ENCODE results near the gene B9D1. TPM values are rescaled to one million over a fixed set of nuclear protein-coding genes. Genes with fewer than 3 reads are reported as not detected.

The B9D1 gene
- total RNA-seq, 1 donor = 21.0 TPM

DNA sequence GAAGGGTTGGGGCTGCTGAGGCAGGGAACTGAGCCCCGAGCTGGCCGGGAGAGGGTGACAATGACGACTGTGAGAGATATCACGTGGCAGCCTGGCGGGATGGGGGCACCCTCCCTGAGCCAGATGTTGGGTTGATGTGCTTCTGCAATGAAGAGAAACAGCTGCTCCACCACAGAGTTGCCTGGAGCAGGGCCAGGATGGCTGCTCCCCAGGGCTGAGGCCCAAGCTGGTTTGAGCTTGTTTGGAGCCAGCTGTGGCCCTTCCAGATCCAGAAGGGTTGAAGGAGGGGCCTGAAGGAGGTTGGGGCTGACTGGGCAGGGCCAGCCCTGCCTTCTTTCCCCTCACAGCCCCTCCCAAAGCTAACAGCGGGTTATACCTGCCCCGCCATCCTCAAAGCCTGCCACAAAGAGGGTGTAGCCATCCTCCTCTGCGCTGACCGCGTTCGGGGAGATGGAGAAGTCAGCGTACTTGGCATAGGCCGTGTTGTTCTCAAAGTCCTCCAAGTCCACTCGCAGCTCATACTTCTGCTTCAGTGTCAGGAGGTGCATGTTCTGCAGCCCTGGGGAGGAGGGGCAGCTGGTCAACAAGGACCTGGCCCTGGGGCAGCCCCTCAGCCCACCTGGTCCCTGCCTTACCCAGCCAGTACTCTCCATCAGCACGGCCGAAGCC is 22.3 kb upstream of the B9D1 start:
- Histone ChIP-seq H3K36me3 (ENCODE audit: insufficient read depth, low read length) (peaks cover 58% of the 10 kb centered on the region), H3K79me2 (ENCODE audit: insufficient read depth, low read length) (peaks cover 19% of the 10 kb centered on the region), H2AFZ (ENCODE audit: low read length) (no peak overlapping the region), H3K4me3 (ENCODE audit: insufficient read depth, low read length) (no peak overlapping the region), H3K9me3 (ENCODE audit: low read depth, low read length) (no peaks in the 10 kb centered on the region), H4K20me1 (ENCODE audit: insufficient read depth, low read length) (peaks cover 13% of the 10 kb centered on the region), H3K4me2 (ENCODE audit: insufficient read depth, low read length) (no peak overlapping the region), H3K27me3 (ENCODE audit: insufficient read depth, low read length) (no peaks in the 10 kb centered on the region), H3K4me1 (ENCODE audit: insufficient read depth, low read length) (peaks cover 35% of the 10 kb centered on the region), H3K27ac (ENCODE audit: low read depth, low read length) (peak overlapping the region; percentile 33)
- TF ChIP-seq, protein P1, sequence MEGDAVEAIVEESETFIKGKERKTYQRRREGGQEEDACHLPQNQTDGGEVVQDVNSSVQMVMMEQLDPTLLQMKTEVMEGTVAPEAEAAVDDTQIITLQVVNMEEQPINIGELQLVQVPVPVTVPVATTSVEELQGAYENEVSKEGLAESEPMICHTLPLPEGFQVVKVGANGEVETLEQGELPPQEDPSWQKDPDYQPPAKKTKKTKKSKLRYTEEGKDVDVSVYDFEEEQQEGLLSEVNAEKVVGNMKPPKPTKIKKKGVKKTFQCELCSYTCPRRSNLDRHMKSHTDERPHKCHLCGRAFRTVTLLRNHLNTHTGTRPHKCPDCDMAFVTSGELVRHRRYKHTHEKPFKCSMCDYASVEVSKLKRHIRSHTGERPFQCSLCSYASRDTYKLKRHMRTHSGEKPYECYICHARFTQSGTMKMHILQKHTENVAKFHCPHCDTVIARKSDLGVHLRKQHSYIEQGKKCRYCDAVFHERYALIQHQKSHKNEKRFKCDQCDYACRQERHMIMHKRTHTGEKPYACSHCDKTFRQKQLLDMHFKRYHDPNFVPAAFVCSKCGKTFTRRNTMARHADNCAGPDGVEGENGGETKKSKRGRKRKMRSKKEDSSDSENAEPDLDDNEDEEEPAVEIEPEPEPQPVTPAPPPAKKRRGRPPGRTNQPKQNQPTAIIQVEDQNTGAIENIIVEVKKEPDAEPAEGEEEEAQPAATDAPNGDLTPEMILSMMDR (IDR thresholded peaks at IDR 0.05; ENCODE audit: extremely low read depth, low read depth, low read length) = no peak
- DNase-seq (ENCODE audit: insufficient read length, low spot score, missing footprints) = peak; percentile 83

- H4K20me1 ChIP-seq (ENCODE audit: insufficient read depth, low read length) = peaks cover 19% of the 10 kb centered on the region
- TF ChIP-seq, protein P1 (IDR thresholded peaks at IDR 0.05; ENCODE audit: extremely low read depth, low read depth, low read length) = no peak
- H3K4me1 ChIP-seq (ENCODE audit: insufficient read depth, low read length) = peaks cover 44% of the 10 kb centered on the region
- peak; percentile 84 for DNase-seq (ENCODE audit: insufficient read length, low spot score, missing footprints)
- no peak overlapping the region for H3K4me3 ChIP-seq (ENCODE audit: insufficient read depth, low read length)
- H3K9me3 ChIP-seq (ENCODE audit: low read depth, low read length) = no peaks in the 10 kb centered on the region
- H3K4me2 ChIP-seq (ENCODE audit: insufficient read depth, low read length) = no peak overlapping the region
- H2AFZ ChIP-seq (ENCODE audit: low read length) = no peak overlapping the region
- no peaks in the 10 kb centered on the region for H3K27me3 ChIP-seq (ENCODE audit: insufficient read depth, low read length)
- H3K27ac ChIP-seq (ENCODE audit: low read depth, low read length) = peak overlapping the region; percentile 16
- H3K36me3 ChIP-seq (ENCODE audit: insufficient read depth, low read length) = peaks cover 66% of the 10 kb centered on the region
- peaks cover 29% of the 10 kb centered on the region for H3K79me2 ChIP-seq (ENCODE audit: insufficient read depth, low read length)
Observed at GRCh38 chr17:19383681-19384470, 21.4 kb upstream of the B9D1 start.

DNA sequence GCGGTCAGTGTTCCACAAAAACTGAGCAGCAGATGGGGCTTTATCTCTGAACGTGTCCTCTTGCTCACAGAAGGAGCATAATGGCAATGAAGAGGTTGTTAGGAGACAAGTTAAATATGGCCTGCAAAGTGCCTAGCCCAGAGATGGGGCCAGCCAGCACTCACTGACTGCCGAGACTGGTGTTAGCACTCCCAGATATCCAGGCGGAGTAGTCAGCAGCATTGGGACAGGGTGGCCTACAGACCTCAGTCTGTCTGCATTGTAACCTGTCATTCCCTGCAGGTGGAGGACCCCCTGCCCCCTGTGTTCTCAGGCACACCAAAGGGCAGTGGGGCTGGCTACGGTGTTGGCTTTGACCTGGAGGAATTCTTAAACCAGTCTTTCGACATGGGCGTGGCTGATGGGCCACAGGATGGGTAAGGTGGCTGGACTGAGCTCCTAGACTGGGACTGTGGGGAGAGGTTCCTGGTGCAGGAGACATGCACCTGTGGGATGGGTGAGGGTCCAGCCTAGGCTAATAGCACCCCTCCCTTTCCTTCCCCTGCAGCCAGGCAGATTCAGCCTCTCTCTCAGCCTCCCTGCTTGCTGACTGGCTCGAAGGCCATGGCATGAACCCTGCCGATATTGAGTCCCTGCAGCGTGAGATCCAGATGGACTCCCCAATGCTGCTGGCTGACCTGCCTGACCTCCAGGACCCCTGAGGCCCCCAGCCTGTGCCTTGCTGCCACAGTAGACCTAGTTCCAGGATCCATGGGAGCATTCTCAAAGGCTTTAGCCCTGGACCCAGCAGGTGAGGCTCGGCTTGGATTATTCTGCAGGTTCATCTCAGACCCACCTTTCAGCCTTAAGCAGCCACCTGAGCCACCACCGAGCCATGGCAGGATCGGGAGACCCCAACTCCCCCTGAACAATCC is 20.3 kb upstream of the B9D1 start:
- Histone ChIP-seq H4K20me1 (ENCODE audit: insufficient read depth, low read length) (peaks cover 19% of the 10 kb centered on the region), H3K79me2 (ENCODE audit: insufficient read depth, low read length) (peaks cover 35% of the 10 kb centered on the region), H3K27ac (ENCODE audit: low read depth, low read length) (no peak overlapping the region), H3K9me3 (ENCODE audit: low read depth, low read length) (no peaks in the 10 kb centered on the region), H3K4me2 (ENCODE audit: insufficient read depth, low read length) (no peak overlapping the region), H3K4me1 (ENCODE audit: insufficient read depth, low read length) (peaks cover 33% of the 10 kb centered on the region), H2AFZ (ENCODE audit: low read length) (no peak overlapping the region), H3K27me3 (ENCODE audit: insufficient read depth, low read length) (no peaks in the 10 kb centered on the region), H3K36me3 (ENCODE audit: insufficient read depth, low read length) (peaks cover 66% of the 10 kb centered on the region), H3K4me3 (ENCODE audit: insufficient read depth, low read length) (no peak overlapping the region)
- DNase-seq (ENCODE audit: insufficient read length, low spot score, missing footprints) = peak; percentile 84
- TF ChIP-seq, protein P1 (IDR thresholded peaks at IDR 0.05; ENCODE audit: extremely low read depth, low read depth, low read length) = no peak
